HG03354 (cell line): ENCODE results near the gene DHX29.

Source experiments
- ATAC-seq: cut with Tn5 transposase; IDR thresholded peaks from one replicate; pipeline ENCODE4 v1.9.1; 2021; ENCODE audit warnings: mild to moderate bottlenecking; ENCODE audit not compliant: unreplicated experiment, poor library complexity, severe bottlenecking

Gene DHX29

DNA sequence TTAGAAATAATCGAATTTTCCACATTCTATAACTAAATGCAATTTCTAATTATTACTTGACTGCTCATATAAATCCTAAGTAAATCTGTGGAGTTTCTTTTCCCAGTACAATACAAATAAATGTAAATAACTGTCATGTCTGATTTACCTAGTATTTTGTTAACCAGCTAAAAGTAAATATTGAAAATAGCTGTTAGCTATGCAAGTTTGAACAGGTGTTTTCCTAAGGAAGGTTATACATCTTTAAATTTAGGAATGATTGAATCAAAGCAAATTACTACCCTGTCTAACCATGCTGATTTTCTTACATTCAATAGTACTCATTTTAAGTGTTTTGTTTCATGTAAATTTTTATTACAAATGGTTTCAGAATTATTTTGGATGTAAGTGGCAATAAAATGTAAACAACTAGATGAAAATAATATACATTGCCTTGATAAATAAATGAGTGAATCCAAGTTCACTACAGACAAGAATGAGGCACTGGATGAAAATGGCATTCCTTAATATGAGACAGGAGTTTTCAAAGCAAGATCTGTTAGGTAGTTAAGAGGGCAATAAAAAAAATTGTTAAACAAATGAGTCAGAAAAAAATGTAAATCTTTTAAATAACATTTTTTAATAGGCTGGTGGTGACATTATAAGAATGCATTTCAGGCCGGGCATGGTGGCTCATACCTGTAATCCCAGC lies 96.2 kb downstream of the DHX29 start:
- no peak for ATAC-seq
